HepG2 (cell line): ENCODE data around the gene VPS9D1. TPM values are rescaled to one million over a fixed set of nuclear protein-coding genes. Genes with fewer than 3 reads are reported as not detected.

ENCODE experiments used
- MAF1 ChIP-seq: sonication (generic); formaldehyde crosslinking; IDR thresholded peaks from 2 replicates; pipeline ENCODE4 v1.5.0; 2020; ENCODE audit warnings: missing genetic modification reagents, borderline replicate concordance
- MED1 ChIP-seq: sonication (generic); formaldehyde crosslinking; IDR thresholded peaks from 2 replicates; pipeline ENCODE4 v1.4.0; 2020; ENCODE audit warnings: missing genetic modification reagents
- NFKB2 ChIP-seq: sonication (generic); formaldehyde crosslinking; IDR thresholded peaks from 2 replicates; pipeline ENCODE4 v1.4.0; 2020; ENCODE audit warnings: missing genetic modification reagents, borderline replicate concordance
- NFYC ChIP-seq: IDR thresholded peaks from 2 replicates; pipeline ENCODE4 v1.6.1; 2016; ENCODE audit warnings: missing genetic modification reagents, missing compliant biosample characterization
- PPARG ChIP-seq: conservative IDR thresholded peaks from 2 replicates; pipeline ENCODE4 v1.6.1; 2016; ENCODE audit warnings: missing biosample characterization, missing genetic modification reagents
- RAD21 ChIP-seq: fragments of 450-650 bp; formaldehyde crosslinking; IDR thresholded peaks from 2 replicates; pipeline ENCODE4 v1.5.0; 2020; ENCODE audit warnings: mild to moderate bottlenecking
- RARG ChIP-seq: sonication (generic); formaldehyde crosslinking; IDR thresholded peaks from 2 replicates; pipeline ENCODE4 v1.4.0; 2020; ENCODE audit warnings: low read depth, mild to moderate bottlenecking, missing genetic modification reagents
- SNAI1 ChIP-seq: sonication (generic); formaldehyde crosslinking; IDR thresholded peaks from 2 replicates; pipeline ENCODE4 v1.5.0; 2020; ENCODE audit warnings: mild to moderate bottlenecking, missing genetic modification reagents, borderline replicate concordance
- YY1 ChIP-seq: IDR thresholded peaks from 2 replicates; pipeline ENCODE4 v1.6.1; 2011; ENCODE audit warnings: low read length, low read depth, moderate library complexity, mild to moderate bottlenecking; ENCODE audit not compliant: insufficient read depth, insufficient replicate concordance
- ZFP82 ChIP-seq: sonication (generic); formaldehyde crosslinking; IDR thresholded peaks from 2 replicates; pipeline ENCODE4 v1.5.1; 2020; ENCODE audit warnings: mild to moderate bottlenecking, missing genetic modification reagents, borderline replicate concordance
- ZNF282 ChIP-seq: fragments of 450-650 bp; IDR thresholded peaks from 2 replicates; pipeline ENCODE4 v1.6.1; 2018; ENCODE audit not compliant: partially characterized antibody
- ZNF772 ChIP-seq: sonication (generic); formaldehyde crosslinking; IDR thresholded peaks from 2 replicates; pipeline ENCODE4 v1.5.0; 2020; ENCODE audit warnings: mild to moderate bottlenecking, missing genetic modification reagents
- ZNF83 ChIP-seq: sonication (generic); formaldehyde crosslinking; IDR thresholded peaks from 2 replicates; pipeline ENCODE4 v1.4.0; 2020; ENCODE audit warnings: missing genetic modification reagents, mild to moderate bottlenecking, borderline replicate concordance
- polyA plus RNA-seq, 8 experiments: library from polyadenylated mRNA; depleted of rRNA in 3 of 8; stranded (reverse) in 7 of 8; unstranded in 1 of 8; fragments of >200 nt; fragmentation: Illumina TruSeq in 4 of 8; extraction: Trizol in 4 of 8; gene quantifications; 2 replicates each; pipeline versions ENCODE4 v1.2.1 to v1.2.3, GENCODE V29; 2011 to 2016; ENCODE audit warnings: low read depth in 4 of 8, missing spikeins in 1 of 8, mixed read lengths in 1 of 8; ENCODE audit not compliant: insufficient read depth in 1 of 8
- total RNA-seq, 5 experiments: library from RNA; depleted of rRNA; stranded (reverse); fragments of >200 nt; fragmentation: Illumina TruSeq; extraction: Trizol; gene quantifications; 2 replicates each; pipeline ENCODE4 v1.2.3, GENCODE V29; 2016; ENCODE audit warnings: low read depth in 1 of 5
- TF ChIP-seq, protein P1 (sequence below): sonication (generic); formaldehyde crosslinking; IDR thresholded peaks from 2 replicates; pipeline ENCODE4 v1.8.1; 2023; ENCODE audit warnings: mild to moderate bottlenecking, moderate library complexity, missing genetic modification reagents
- TF ChIP-seq, protein P2 (sequence below): sonication (generic); formaldehyde crosslinking; IDR thresholded peaks from 2 replicates; pipeline ENCODE4 v1.4.0; 2020; ENCODE audit warnings: missing genetic modification reagents, mild to moderate bottlenecking, borderline replicate concordance
- TF ChIP-seq, protein P3 (sequence below): sonication (generic); formaldehyde crosslinking; IDR thresholded peaks from 2 replicates; pipeline ENCODE4 v1.8.0; 2022; ENCODE audit warnings: low read depth, missing genetic modification reagents
- TF ChIP-seq, protein P4 (sequence below): sonication (generic); formaldehyde crosslinking; IDR thresholded peaks from 2 replicates; pipeline ENCODE4 v1.4.0; 2020; ENCODE audit warnings: low read depth, missing genetic modification reagents
- TF ChIP-seq, protein P5 (sequence below): sonication (generic); formaldehyde crosslinking; IDR thresholded peaks from 2 replicates; pipeline ENCODE4 v1.5.0; 2020; ENCODE audit warnings: missing genetic modification reagents

The VPS9D1 gene
- total and polyA plus RNA-seq, 2 of the 13 experiments (the other 11 are each of a cell fraction or from before 2014, with no cell fraction given) = 10.1 to 13.2 TPM

DNA sequence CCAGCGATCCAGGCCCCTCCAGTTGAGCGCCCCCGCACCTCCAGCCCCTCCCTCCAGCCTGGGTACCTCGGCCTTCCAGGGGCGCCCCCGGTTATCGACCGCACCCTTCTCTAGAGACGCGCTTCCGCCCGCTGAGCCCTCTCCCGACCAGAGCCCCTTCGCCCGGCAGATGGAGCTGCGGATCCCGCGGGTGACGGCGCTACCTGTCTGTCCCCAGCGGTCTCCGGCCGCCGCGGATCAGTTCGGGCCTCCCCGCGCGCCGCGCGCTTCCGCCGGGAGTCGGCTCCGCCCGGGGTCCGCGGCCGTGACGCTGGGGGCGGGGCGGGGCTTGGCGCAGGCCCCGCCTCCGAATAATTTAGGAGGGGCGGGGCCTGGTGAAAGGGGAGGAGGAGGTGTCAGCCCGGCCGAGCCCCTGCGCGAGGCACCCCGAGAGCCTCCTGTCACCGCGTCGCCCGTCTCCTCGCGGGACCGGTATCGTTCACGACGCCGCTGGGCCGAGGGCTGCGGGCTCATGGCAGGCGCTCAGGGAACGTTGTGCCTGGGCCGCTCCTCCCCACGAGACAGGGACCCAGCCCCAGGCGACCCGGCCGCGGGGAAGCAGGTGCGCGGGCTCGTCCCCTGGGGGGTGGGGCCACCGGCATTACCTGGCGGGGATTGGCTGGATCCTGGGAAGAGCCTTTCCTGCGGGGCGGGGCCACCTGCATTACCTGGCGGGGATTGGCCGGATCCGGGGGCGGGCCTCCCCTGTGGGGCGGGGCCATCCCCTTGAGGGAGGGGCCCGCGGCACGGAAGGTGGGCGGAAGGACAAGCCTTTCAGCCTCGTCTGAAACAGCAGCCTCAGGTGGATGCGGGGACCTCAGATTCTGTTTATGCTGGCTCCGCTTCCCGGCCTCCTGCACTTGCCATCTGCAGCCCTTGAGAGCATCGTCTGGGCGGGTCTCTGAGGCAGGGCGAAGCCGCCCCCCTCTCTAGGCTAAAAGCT, 19.0 kb downstream of the VPS9D1 start, which contains the start of gene SPATA2L (continued):
- TF ChIP-seq NFKB2 (0 out of 2 replicates have a peak, but pooled peaks have one; percentile 65), MED1 (peak; percentile 57; the same call in 1 of the 2 replicates), PPARG (CRISPR knock-in tag) (no peak), RARG (no peak), YY1 (peak; percentile 45), ZFP82 (CRISPR knock-in tag) (peak; percentile 96), MAF1 (CRISPR knock-in tag) (peak; percentile 75; the same call in 1 of the 2 replicates), ZNF772 (no peak), NFYC (peak; percentile 85), ZNF83 (peak; percentile 51; the same call in 1 of the 2 replicates), ZNF282 (no peak), SNAI1 (CRISPR knock-in tag) (no peak), RAD21 (CRISPR knock-in tag) (peak; percentile 37)
- TF ChIP-seq, protein P1, sequence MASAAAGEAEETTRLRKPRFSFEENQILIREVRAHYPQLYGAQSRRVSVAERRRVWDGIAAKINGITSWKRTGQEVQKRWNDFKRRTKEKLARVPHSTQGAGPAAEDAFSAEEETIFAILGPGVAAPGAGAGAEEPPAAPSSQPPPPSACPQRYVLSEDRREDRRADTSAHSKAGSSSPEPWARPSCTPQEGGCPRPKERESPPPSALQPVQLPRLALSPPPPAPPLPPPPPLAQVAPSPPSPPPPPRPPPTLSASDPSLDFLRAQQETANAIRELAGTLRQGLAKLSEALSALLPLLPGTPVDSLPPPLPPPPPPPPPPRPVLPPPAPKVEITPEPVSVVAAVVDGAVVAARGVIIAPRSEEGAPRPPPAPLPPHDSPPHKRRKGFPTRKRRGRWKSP (CRISPR knock-in tag) = 0 out of 2 replicates have a peak, but pooled peaks have one; percentile 3
- TF ChIP-seq, protein P2, sequence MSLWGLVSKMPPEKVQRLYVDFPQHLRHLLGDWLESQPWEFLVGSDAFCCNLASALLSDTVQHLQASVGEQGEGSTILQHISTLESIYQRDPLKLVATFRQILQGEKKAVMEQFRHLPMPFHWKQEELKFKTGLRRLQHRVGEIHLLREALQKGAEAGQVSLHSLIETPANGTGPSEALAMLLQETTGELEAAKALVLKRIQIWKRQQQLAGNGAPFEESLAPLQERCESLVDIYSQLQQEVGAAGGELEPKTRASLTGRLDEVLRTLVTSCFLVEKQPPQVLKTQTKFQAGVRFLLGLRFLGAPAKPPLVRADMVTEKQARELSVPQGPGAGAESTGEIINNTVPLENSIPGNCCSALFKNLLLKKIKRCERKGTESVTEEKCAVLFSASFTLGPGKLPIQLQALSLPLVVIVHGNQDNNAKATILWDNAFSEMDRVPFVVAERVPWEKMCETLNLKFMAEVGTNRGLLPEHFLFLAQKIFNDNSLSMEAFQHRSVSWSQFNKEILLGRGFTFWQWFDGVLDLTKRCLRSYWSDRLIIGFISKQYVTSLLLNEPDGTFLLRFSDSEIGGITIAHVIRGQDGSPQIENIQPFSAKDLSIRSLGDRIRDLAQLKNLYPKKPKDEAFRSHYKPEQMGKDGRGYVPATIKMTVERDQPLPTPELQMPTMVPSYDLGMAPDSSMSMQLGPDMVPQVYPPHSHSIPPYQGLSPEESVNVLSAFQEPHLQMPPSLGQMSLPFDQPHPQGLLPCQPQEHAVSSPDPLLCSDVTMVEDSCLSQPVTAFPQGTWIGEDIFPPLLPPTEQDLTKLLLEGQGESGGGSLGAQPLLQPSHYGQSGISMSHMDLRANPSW (CRISPR knock-in tag) = no peak
- TF ChIP-seq, protein P3, sequence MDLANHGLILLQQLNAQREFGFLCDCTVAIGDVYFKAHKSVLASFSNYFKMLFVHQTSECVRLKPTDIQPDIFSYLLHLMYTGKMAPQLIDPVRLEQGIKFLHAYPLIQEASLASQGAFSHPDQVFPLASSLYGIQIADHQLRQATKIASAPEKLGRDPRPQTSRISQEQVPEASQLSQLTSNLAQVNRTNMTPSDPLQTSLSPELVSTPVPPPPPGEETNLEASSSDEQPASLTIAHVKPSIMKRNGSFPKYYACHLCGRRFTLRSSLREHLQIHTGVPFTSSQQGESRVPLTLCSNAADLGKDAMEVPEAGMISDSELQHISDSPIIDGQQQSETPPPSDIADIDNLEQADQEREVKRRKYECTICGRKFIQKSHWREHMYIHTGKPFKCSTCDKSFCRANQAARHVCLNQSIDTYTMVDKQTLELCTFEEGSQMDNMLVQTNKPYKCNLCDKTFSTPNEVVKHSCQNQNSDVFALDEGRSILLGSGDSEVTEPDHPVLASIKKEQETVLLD (CRISPR knock-in tag) = peak; percentile 88
- TF ChIP-seq, protein P4, sequence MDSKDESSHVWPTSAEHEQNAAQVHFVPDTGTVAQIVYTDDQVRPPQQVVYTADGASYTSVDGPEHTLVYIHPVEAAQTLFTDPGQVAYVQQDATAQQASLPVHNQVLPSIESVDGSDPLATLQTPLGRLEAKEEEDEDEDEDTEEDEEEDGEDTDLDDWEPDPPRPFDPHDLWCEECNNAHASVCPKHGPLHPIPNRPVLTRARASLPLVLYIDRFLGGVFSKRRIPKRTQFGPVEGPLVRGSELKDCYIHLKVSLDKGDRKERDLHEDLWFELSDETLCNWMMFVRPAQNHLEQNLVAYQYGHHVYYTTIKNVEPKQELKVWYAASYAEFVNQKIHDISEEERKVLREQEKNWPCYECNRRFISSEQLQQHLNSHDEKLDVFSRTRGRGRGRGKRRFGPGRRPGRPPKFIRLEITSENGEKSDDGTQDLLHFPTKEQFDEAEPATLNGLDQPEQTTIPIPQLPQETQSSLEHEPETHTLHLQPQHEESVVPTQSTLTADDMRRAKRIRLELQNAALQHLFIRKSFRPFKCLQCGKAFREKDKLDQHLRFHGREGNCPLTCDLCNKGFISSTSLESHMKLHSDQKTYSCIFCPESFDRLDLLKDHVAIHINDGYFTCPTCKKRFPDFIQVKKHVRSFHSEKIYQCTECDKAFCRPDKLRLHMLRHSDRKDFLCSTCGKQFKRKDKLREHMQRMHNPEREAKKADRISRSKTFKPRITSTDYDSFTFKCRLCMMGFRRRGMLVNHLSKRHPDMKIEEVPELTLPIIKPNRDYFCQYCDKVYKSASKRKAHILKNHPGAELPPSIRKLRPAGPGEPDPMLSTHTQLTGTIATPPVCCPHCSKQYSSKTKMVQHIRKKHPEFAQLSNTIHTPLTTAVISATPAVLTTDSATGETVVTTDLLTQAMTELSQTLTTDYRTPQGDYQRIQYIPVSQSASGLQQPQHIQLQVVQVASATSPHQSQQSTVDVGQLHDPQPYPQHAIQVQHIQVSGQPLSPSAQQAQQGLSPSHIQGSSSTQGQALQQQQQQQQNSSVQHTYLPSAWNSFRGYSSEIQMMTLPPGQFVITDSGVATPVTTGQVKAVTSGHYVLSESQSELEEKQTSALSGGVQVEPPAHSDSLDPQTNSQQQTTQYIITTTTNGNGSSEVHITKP = no peak
- TF ChIP-seq, protein P5, sequence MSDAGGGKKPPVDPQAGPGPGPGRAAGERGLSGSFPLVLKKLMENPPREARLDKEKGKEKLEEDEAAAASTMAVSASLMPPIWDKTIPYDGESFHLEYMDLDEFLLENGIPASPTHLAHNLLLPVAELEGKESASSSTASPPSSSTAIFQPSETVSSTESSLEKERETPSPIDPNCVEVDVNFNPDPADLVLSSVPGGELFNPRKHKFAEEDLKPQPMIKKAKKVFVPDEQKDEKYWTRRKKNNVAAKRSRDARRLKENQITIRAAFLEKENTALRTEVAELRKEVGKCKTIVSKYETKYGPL (CRISPR knock-in tag) = no peak
